Esophagus muscularis mucosa (tissue), 3 donors: Measurements from ENCODE around the gene GATB.

Source experiments
- POLR2A ChIP-seq: fragments of 450-650 bp; IDR thresholded peaks from one replicate; pipeline ENCODE4 v1.6.1; 2017; ENCODE audit warnings: antibody characterized with exemption, moderate library complexity, mild to moderate bottlenecking, low read depth
- TF ChIP-seq, protein P1 (sequence below), 3 experiments: fragments of 200-600 bp in 2 of 3; fragments of 450-650 bp in 1 of 3; sonication (generic) in 2 of 3; IDR thresholded peaks; one replicate each; pipeline ENCODE4 v1.5.1; 2017 to 2019; ENCODE audit warnings: antibody characterized with exemption in 3 of 3, mild to moderate bottlenecking in 2 of 3, moderate library complexity in 1 of 3

- TF ChIP-seq, protein P1, sequence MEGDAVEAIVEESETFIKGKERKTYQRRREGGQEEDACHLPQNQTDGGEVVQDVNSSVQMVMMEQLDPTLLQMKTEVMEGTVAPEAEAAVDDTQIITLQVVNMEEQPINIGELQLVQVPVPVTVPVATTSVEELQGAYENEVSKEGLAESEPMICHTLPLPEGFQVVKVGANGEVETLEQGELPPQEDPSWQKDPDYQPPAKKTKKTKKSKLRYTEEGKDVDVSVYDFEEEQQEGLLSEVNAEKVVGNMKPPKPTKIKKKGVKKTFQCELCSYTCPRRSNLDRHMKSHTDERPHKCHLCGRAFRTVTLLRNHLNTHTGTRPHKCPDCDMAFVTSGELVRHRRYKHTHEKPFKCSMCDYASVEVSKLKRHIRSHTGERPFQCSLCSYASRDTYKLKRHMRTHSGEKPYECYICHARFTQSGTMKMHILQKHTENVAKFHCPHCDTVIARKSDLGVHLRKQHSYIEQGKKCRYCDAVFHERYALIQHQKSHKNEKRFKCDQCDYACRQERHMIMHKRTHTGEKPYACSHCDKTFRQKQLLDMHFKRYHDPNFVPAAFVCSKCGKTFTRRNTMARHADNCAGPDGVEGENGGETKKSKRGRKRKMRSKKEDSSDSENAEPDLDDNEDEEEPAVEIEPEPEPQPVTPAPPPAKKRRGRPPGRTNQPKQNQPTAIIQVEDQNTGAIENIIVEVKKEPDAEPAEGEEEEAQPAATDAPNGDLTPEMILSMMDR (IDR thresholded peaks at IDR 0.05) = no peak
- no peak for TF ChIP-seq POLR2A
These were observed 24.4 kb downstream of the GATB start for GRCh38 chr4:151736361-151736760.
